Measurements from ENCODE around the gene VMP1.

VMP1 gene

GRCh38 chr17:59688496-59688895 lies 19.0 kb upstream of the VMP1 start:
- no peak overlapping the region for H3K4me3 ChIP-seq (ENCODE audit: low read depth, low read length)
- TF ChIP-seq CTCF (IDR thresholded peaks at IDR 0.05; ENCODE audit: low read depth, low read length) = no peak
- DNase-seq (ENCODE audit: low read depth, low spot score) = no peak
- in situ Hi-C loops (cut with HindIII; ENCODE audit: low sequenced_read_pairs) = no loop called here

GRCh38 chr17:59693582-59693981 lies 13.9 kb upstream of the VMP1 start:
- no peak for DNase-seq (ENCODE audit: low read depth, low spot score)
- in situ Hi-C loops (cut with HindIII; ENCODE audit: low sequenced_read_pairs) = no loop called here
- no peak overlapping the region for H3K4me3 ChIP-seq (ENCODE audit: low read depth, low read length)
- no peak for TF ChIP-seq CTCF (IDR thresholded peaks at IDR 0.05; ENCODE audit: low read depth, low read length)

GRCh38 chr17:59694344-59694743 lies 13.1 kb upstream of the VMP1 start:
- TF ChIP-seq CTCF (IDR thresholded peaks at IDR 0.05; ENCODE audit: low read depth, low read length) = no peak
- in situ Hi-C loops (cut with HindIII; ENCODE audit: low sequenced_read_pairs) = no loop called here
- no peak for DNase-seq (ENCODE audit: low read depth, low spot score)
- H3K4me3 ChIP-seq (ENCODE audit: low read depth, low read length) = no peak overlapping the region

- no peak for DNase-seq (ENCODE audit: low read depth, low spot score)
- no peak for TF ChIP-seq CTCF (IDR thresholded peaks at IDR 0.05; ENCODE audit: low read depth, low read length)
- in situ Hi-C loops (cut with HindIII; ENCODE audit: low sequenced_read_pairs) = no loop called here
- no peak overlapping the region for H3K4me3 ChIP-seq (ENCODE audit: low read depth, low read length)
These were observed 11.3 kb upstream of the VMP1 start for GRCh38 chr17:59695945-59696681.

- no peak for TF ChIP-seq CTCF (IDR thresholded peaks at IDR 0.05; ENCODE audit: low read depth, low read length)
- in situ Hi-C loops (cut with HindIII; ENCODE audit: low sequenced_read_pairs) = no loop called here
- no peak for DNase-seq (ENCODE audit: low read depth, low spot score)
These were observed 10.7 kb upstream of the VMP1 start for GRCh38 chr17:59696682-59697277.

GRCh38 chr17:59698143-59698542 lies 9.3 kb upstream of the VMP1 start:
- no peak for DNase-seq (ENCODE audit: low read depth, low spot score)
- in situ Hi-C loops (cut with HindIII; ENCODE audit: low sequenced_read_pairs) = no loop called here
- no peak for TF ChIP-seq CTCF (IDR thresholded peaks at IDR 0.05; ENCODE audit: low read depth, low read length)
- H3K4me3 ChIP-seq (ENCODE audit: low read depth, low read length) = no peak overlapping the region

More at GRCh38 chr17:59696682-59697277, 10.7 kb upstream of the VMP1 start:
- H3K4me3 ChIP-seq (ENCODE audit: low read depth, low read length) = no peak overlapping the region

Data from astrocyte of the spinal cord (primary cell).